HCT116 (cell line): ENCODE measurements around the gene ARHGAP12. TPM values are rescaled to one million over a fixed set of nuclear protein-coding genes. Genes with fewer than 3 reads are reported as not detected.

Experiments
- ATAC-seq: fragments of 200-7000 bp; cut with Tn5 transposase; 2 replicates; pipeline ENCODE4 v1.9.1; 2020; ENCODE audit warnings: mild to moderate bottlenecking, moderate library complexity
- BruUV-seq: library from RNA; stranded (reverse); fragments of 400-500 nt; replicated peaks from 2 replicates; lab custom pipeline; 2021; lab: Mats Ljungman, UMichigan
- CTCF ChIA-PET: fragments of 300-600 bp; sonication (Branson Sonifier 250); formaldehyde crosslinking; loops from one replicate; lab custom pipeline; 2021; ENCODE audit warnings: antibody characterized with exemption; lab: Charles Lee
- POLR2A ChIA-PET: fragments of 300-600, 350-600 bp; sonication (Branson Sonifier 250); formaldehyde crosslinking; loops from one replicate; lab custom pipeline; 2021; ENCODE audit warnings: antibody characterized with exemption; lab: Charles Lee
- RAD21 ChIA-PET, 2 experiments: fragments of 300-600 bp; sonication (Branson Sonifier 250); formaldehyde crosslinking; loops; one replicate each; lab custom pipeline; 2023; ENCODE audit warnings: low total read pairs in 2 of 2; ENCODE audit not compliant: uncharacterized antibody in 2 of 2, unreplicated experiment in 2 of 2, low non-redundant PET in 1 of 2; lab: Charles Lee
- DNase-seq: peaks from one replicate; pipeline ENCODE4 v3.0.0-alpha.2; 2010; ENCODE audit warnings: low read depth, low spot score
- H2AFZ ChIP-seq: fragments of 200-600 bp; shearing (Covaris generic), sonication (generic); 2 replicates; pipeline ENCODE4 v1.6.1; 2017; ENCODE audit warnings: low read depth, mixed run types, mixed read lengths, antibody characterized with exemption, low read length; ENCODE audit not compliant: poor library complexity, severe bottlenecking
- H3K27ac ChIP-seq: 2 replicates; pipeline ENCODE4 v1.5.1; 2012; ENCODE audit warnings: low read depth, low read length
- H3K27me3 ChIP-seq: fragments of 200-600 bp; sonication (generic); 2 replicates; pipeline ENCODE4 v1.6.1; 2016; ENCODE audit warnings: mixed run types, low read length, mixed read lengths; ENCODE audit not compliant: insufficient read depth
- H3K36me3 ChIP-seq, 2 experiments: fragments of 200-500 bp in 1 of 2; fragments of 200-600 bp in 1 of 2; sonication (Bioruptor generic) in 1 of 2; sonication (generic) in 1 of 2; 2 replicates each; pipeline versions ENCODE4 v1.5.1 to v1.6.1; 2014 to 2016; ENCODE audit warnings: low read length in 2 of 2, inconsistent platforms in 1 of 2, mixed read lengths in 1 of 2, mixed run types in 1 of 2; ENCODE audit not compliant: insufficient read depth in 2 of 2, control insufficient read depth in 1 of 2
- H3K4me1 ChIP-seq, 2 experiments: fragments of 200-600 bp in 1 of 2; sonication (generic) in 1 of 2; 2 replicates each; pipeline versions ENCODE4 v1.5.1 to v1.6.1; 2012 to 2017; ENCODE audit warnings: low read length in 2 of 2, inconsistent platforms in 1 of 2, mild to moderate bottlenecking in 1 of 2, mixed read lengths in 1 of 2, mixed run types in 1 of 2, moderate library complexity in 1 of 2; ENCODE audit not compliant: insufficient read depth in 2 of 2, control insufficient read depth in 1 of 2
- H3K4me2 ChIP-seq: fragments of 200-600 bp; sonication (generic); 2 replicates; pipeline ENCODE4 v1.6.1; 2017; ENCODE audit warnings: mixed run types, low read length, mixed read lengths
- H3K4me3 ChIP-seq, 2 experiments: fragments of 200-600 bp in 1 of 2; sonication (generic) in 1 of 2; replicated peaks in 1 of 2; 2 replicates each; pipeline ENCODE4 v1.5.1; 2011 to 2016; ENCODE audit warnings: low read length in 2 of 2, control low read depth in 1 of 2, low read depth in 1 of 2, mild to moderate bottlenecking in 1 of 2, mixed read lengths in 1 of 2, mixed run types in 1 of 2
- H3K79me2 ChIP-seq: fragments of 200-600 bp; sonication (generic); 2 replicates; pipeline ENCODE4 v1.6.1; 2017; ENCODE audit warnings: mild to moderate bottlenecking, mixed run types, low read length, moderate library complexity, mixed read lengths; ENCODE audit not compliant: insufficient read depth
- H3K9ac ChIP-seq: fragments of 200-600 bp; sonication (generic); 2 replicates; pipeline ENCODE4 v1.6.1; 2016; ENCODE audit warnings: low read length, mixed read lengths
- H3K9me2 ChIP-seq: fragments of 200-600 bp; sonication (generic), shearing (Covaris generic); 2 replicates; pipeline ENCODE4 v1.6.1; 2017; ENCODE audit warnings: mixed run types, mild to moderate bottlenecking, moderate library complexity; ENCODE audit not compliant: insufficient read depth
- H3K9me3 ChIP-seq, 2 experiments: fragments of 200-500 bp in 1 of 2; fragments of 200-600 bp in 1 of 2; sonication (Bioruptor generic) in 1 of 2; sonication (generic) in 1 of 2; 2 replicates each; pipeline ENCODE4 v1.6.1; 2014 to 2017; ENCODE audit warnings: low read length in 2 of 2, mixed read lengths in 2 of 2, inconsistent platforms in 1 of 2, low read depth in 1 of 2, mild to moderate bottlenecking in 1 of 2, mixed run types in 1 of 2, moderate library complexity in 1 of 2; ENCODE audit not compliant: control insufficient read depth in 1 of 2, insufficient read depth in 1 of 2
- H4K20me1 ChIP-seq: fragments of 200-600 bp; sonication (generic), shearing (Covaris generic); 2 replicates; pipeline ENCODE4 v1.6.1; 2017; ENCODE audit warnings: mixed run types, mild to moderate bottlenecking, moderate library complexity; ENCODE audit not compliant: insufficient read depth
- CBX3 ChIP-seq: IDR thresholded peaks from 2 replicates; pipeline ENCODE4 v1.6.1; 2012; ENCODE audit warnings: low read depth
- CEBPB ChIP-seq: IDR thresholded peaks from 2 replicates; pipeline ENCODE4 v1.6.1; 2012; ENCODE audit warnings: low read depth
- CTCF ChIP-seq, 3 experiments: fragments of 200-600 bp in 1 of 3; sonication (generic) in 1 of 3; IDR thresholded peaks in 2 of 3; conservative IDR thresholded peaks in 1 of 3; 2 replicates each; pipeline ENCODE4 v1.5.1; 2012 to 2017; ENCODE audit warnings: low read depth in 2 of 3, low read length in 2 of 3, antibody characterized with exemption in 1 of 3, borderline replicate concordance in 1 of 3, control low read depth in 1 of 3, mild to moderate bottlenecking in 1 of 3, mixed read lengths in 1 of 3, mixed run types in 1 of 3, moderate library complexity in 1 of 3; ENCODE audit not compliant: insufficient read depth in 1 of 3
- EGR1 ChIP-seq: IDR thresholded peaks from 2 replicates; pipeline ENCODE4 v1.6.1; 2012; ENCODE audit warnings: low read depth
- JUND ChIP-seq: IDR thresholded peaks from 2 replicates; pipeline ENCODE4 v1.6.1; 2012
- MAX ChIP-seq: IDR thresholded peaks from 2 replicates; pipeline ENCODE4 v1.6.1; 2012
- POLR2AphosphoS5 ChIP-seq: IDR thresholded peaks from 2 replicates; pipeline ENCODE4 v1.6.1; 2011; ENCODE audit warnings: mild to moderate bottlenecking, low read depth, low read length, moderate library complexity
- TCF7L2 ChIP-seq: IDR thresholded peaks from 2 replicates; pipeline ENCODE4 v1.7.0; 2011; ENCODE audit warnings: borderline replicate concordance, inconsistent platforms; ENCODE audit not compliant: insufficient read depth, insufficient read length; ENCODE audit errors: extremely low read depth
- ZBTB33 ChIP-seq: IDR thresholded peaks from 2 replicates; pipeline ENCODE4 v1.6.1; 2011; ENCODE audit warnings: mild to moderate bottlenecking, low read length, moderate library complexity; ENCODE audit not compliant: insufficient replicate concordance; ENCODE audit errors: extremely low read depth
- intact Hi-C: fragments of 100-400 bp; cut with micrococcal nuclease; formaldehyde crosslinking; loops from 2 replicates; pipeline ENCODE4 v1.10.0; 2022
- total RNA-seq: library from RNA; stranded (reverse); gene quantifications from one replicate; pipeline ENCODE4 v1.2.1, GENCODE V29; 2021; ENCODE audit not compliant: unreplicated experiment

Gene ARHGAP12
- total RNA-seq, 1 experiment from 2014 or later = 80.3 TPM

- TF ChIP-seq CTCF (IDR thresholded peaks at IDR 0.05 in 2 of 3, conservative IDR thresholded peaks at IDR 0.05 in 1 of 3; ENCODE audit: borderline replicate concordance in 1 of 3, insufficient read depth in 1 of 3, low read depth in 2 of 3, low read length in 2 of 3) (no peak), JUND (no peak), TCF7L2 (peak; percentile 71)
These were observed 811 bp upstream of the ARHGAP12 start (continued) for GRCh38 chr10:31929261-31930022.

- H3K4me2 ChIP-seq = peak overlapping the region; percentile 87
- DNase-seq (no peak), ATAC-seq (peak; percentile 60)
- BruUV-seq = no TSS peak
- peaks cover 53 to 80% of the 10 kb centered on the region in 2 experiments for H3K4me1 ChIP-seq
- no peaks in the 10 kb centered on the region for H3K27me3 ChIP-seq
- CTCF ChIA-PET = interaction anchor here (0.8 to 1.7 kb wide), 6 partner anchors 9 to 66 kb away, joined by 3 to 4 read pairs (median 3); no protein-coding TSS in a partner anchor
- RAD21 ChIA-PET = interaction anchor here in 1 of 2 experiments (0.7 to 0.8 kb wide), 2 partner anchors 66 to 67 kb away, joined by 3 read pairs; no protein-coding TSS in a partner anchor
- peak overlapping the region; percentile 73 to 81 for H3K4me3 ChIP-seq
- peaks cover 90% of the 10 kb centered on the region for H3K79me2 ChIP-seq
- peak overlapping the region; percentile 85 for H3K9ac ChIP-seq
- no peaks in the 10 kb centered on the region for H3K9me3 ChIP-seq
- 0 out of 4 replicates have a peak, but pooled peaks cover 0 to 2% of the 10 kb centered on the region in 2 experiments for H3K36me3 ChIP-seq
- intact Hi-C loops = loop anchor here (5.0 kb wide), 2 partner anchors 46 to 66 kb away; no protein-coding TSS in a partner anchor
- POLR2A ChIA-PET = interaction anchor here (1.3 kb wide), 1 partner anchor 13 kb away, joined by 4 read pairs; no protein-coding TSS in a partner anchor
- peak overlapping the region; percentile 98 for H3K27ac ChIP-seq
- H3K9me2 ChIP-seq = no peaks in the 10 kb centered on the region
- no peak overlapping the region for H2AFZ ChIP-seq
- peaks cover 5% of the 10 kb centered on the region; the same call in 1 of the 2 replicates for H4K20me1 ChIP-seq
- peak; percentile 30; the same call in 1 of the 2 replicates for TF ChIP-seq MAX
- no peak for TF ChIP-seq ZBTB33
- TF ChIP-seq EGR1 = 0 out of 2 replicates have a peak, but pooled peaks have one; percentile 14
- TF ChIP-seq CBX3 = 0 out of 2 replicates have a peak, but pooled peaks have one; percentile 17
- TF ChIP-seq CTCF (IDR thresholded peaks at IDR 0.05 in 2 of 3, conservative IDR thresholded peaks at IDR 0.05 in 1 of 3; ENCODE audit: borderline replicate concordance in 1 of 3, insufficient read depth in 1 of 3, low read depth in 2 of 3, low read length in 2 of 3) = peak in 2 of 3 experiments; percentile 38 to 45; a peak in 4 of 6 replicates
- TF ChIP-seq POLR2AphosphoS5 = 0 out of 2 replicates have a peak, but pooled peaks have one; percentile 44
- TF ChIP-seq CEBPB = no peak
- TF ChIP-seq, all 23 proteins: peak for 5
These were observed 615 bp downstream of the ARHGAP12 start for GRCh38 chr10:31927884-31928548.
